HG02852 (cell line): ENCODE measurements around the gene SNED1.

ENCODE experiments used
- ATAC-seq: cut with Tn5 transposase; IDR thresholded peaks from one replicate; pipeline ENCODE4 v1.9.1; 2021; ENCODE audit warnings: mild to moderate bottlenecking, moderate library complexity; ENCODE audit not compliant: unreplicated experiment

SNED1 gene

GRCh38 chr2:241066171-241066892, 67.9 kb downstream of the SNED1 start:
- no peak for ATAC-seq

- ATAC-seq = no peak
Measured at GRCh38 chr2:241066893-241067341, 68.5 kb downstream of the SNED1 start.

GRCh38 chr2:241067501-241068135, 69.2 kb downstream of the SNED1 start:
- no peak for ATAC-seq

GRCh38 chr2:241068136-241068941, 69.9 kb downstream of the SNED1 start:
- no peak for ATAC-seq

GRCh38 chr2:241068942-241069810, 70.8 kb downstream of the SNED1 start:
- ATAC-seq = no peak

GRCh38 chr2:241069821-241070281, 71.4 kb downstream of the SNED1 start:
- ATAC-seq = no peak

GRCh38 chr2:241070361-241070760, 71.9 kb downstream of the SNED1 start:
- no peak for ATAC-seq

GRCh38 chr2:241070811-241071676, 72.6 kb downstream of the SNED1 start:
- ATAC-seq = no peak

GRCh38 chr2:241071677-241072111, 73.3 kb downstream of the SNED1 start:
- ATAC-seq = no peak

GRCh38 chr2:241072151-241072550, 73.7 kb downstream of the SNED1 start:
- no peak for ATAC-seq

GRCh38 chr2:241072553-241073165, 74.2 kb downstream of the SNED1 start:
- ATAC-seq = no peak

GRCh38 chr2:241073166-241074064, 75.0 kb downstream of the SNED1 start:
- no peak for ATAC-seq

- ATAC-seq = no peak
Measured at GRCh38 chr2:241074065-241074818, 75.8 kb downstream of the SNED1 start.

GRCh38 chr2:241074901-241075540, 76.6 kb downstream of the SNED1 start:
- ATAC-seq = no peak

- ATAC-seq = no peak
Measured at GRCh38 chr2:241080405-241081189, 82.2 kb downstream of the SNED1 start.

GRCh38 chr2:241081190-241081642, 82.8 kb downstream of the SNED1 start:
- no peak for ATAC-seq
